NCI-H446 treated with DMSO at 0.1 percent for 48 hours (cell line): Measurements from ENCODE around the gene ACKR2.
"Not testable (repeated sequence)": the region's sequence is repeated elsewhere in the genome, so short reads cannot be mapped to it uniquely, and the experiment has no call there.

ENCODE experiments used
- DNase-seq: peaks from one replicate; lab custom pipeline; 2025; lab: John Stamatoyannopoulos, UW

The ACKR2 gene

GRCh38 chr3:42801784-42802183 is 7.5 kb upstream of the ACKR2 start:
- no peak for DNase-seq

- DNase-seq: no peak
Measured at GRCh38 chr3:42802876-42803413, 6.3 kb upstream of the ACKR2 start.

- no peak for DNase-seq
Measured at GRCh38 chr3:42803414-42804105, 5.7 kb upstream of the ACKR2 start.

GRCh38 chr3:42804106-42804830 is 5.0 kb upstream of the ACKR2 start, which contains the start of gene HIGD1A:
Gene HIGD1A, minus strand, starts transcription at chr3:42804490. Its CDS starts 10,237 bp downstream, at chr3:42794253.
- DNase-seq: peak; percentile 74

GRCh38 chr3:42804831-42805132 is 4.5 kb upstream of the ACKR2 start:
- no peak for DNase-seq

- no peak for DNase-seq
Measured at GRCh38 chr3:42805141-42805821, 4.0 kb upstream of the ACKR2 start.

GRCh38 chr3:42807929-42808328 is 1.3 kb upstream of the ACKR2 start:
- no peak for DNase-seq

GRCh38 chr3:42810706-42811105 is 1.5 kb downstream of the ACKR2 start:
- not testable (repeated sequence) for DNase-seq

GRCh38 chr3:42811118-42811883 is 2.1 kb downstream of the ACKR2 start:
- not testable (repeated sequence) for DNase-seq

- DNase-seq: no peak
Measured at GRCh38 chr3:42814246-42814645, 5.0 kb downstream of the ACKR2 start.

- no peak for DNase-seq
Measured at GRCh38 chr3:42814914-42815507, 5.8 kb downstream of the ACKR2 start.

- DNase-seq: no peak
Measured at GRCh38 chr3:42815826-42816225, 6.6 kb downstream of the ACKR2 start.

- peak; percentile 59 for DNase-seq
Measured at GRCh38 chr3:42819351-42819965, 10.2 kb downstream of the ACKR2 start.

GRCh38 chr3:42820746-42821051 is 11.5 kb downstream of the ACKR2 start:
- DNase-seq: no peak

- no peak for DNase-seq
Measured at GRCh38 chr3:42822828-42823227, 13.6 kb downstream of the ACKR2 start.

- DNase-seq: no peak
Measured at GRCh38 chr3:42823351-42823750, 14.1 kb downstream of the ACKR2 start.

- no peak for DNase-seq
Measured at GRCh38 chr3:42826141-42826540, 16.9 kb downstream of the ACKR2 start.

GRCh38 chr3:42827023-42827422 is 17.8 kb downstream of the ACKR2 start:
- DNase-seq: no peak

- DNase-seq: no peak
Measured at GRCh38 chr3:42827654-42828053, 18.4 kb downstream of the ACKR2 start.

- no peak for DNase-seq
Measured at GRCh38 chr3:42829083-42829627, 19.9 kb downstream of the ACKR2 start.
